Epithelial cell of prostate (primary cell): Measurements from ENCODE around the gene MYBPH.

ENCODE experiments used
- DNase-seq: peaks from one replicate; pipeline ENCODE4 v3.0.0-alpha.2; 2011; ENCODE audit warnings: low read depth, low spot score
- H3K27ac ChIP-seq: fragments of 450-650 bp; 2 replicates; pipeline ENCODE4 v1.5.1; 2017; ENCODE audit warnings: mild to moderate bottlenecking

Gene MYBPH

GRCh38 chr1:203120325-203121153 lies 55.1 kb downstream of the MYBPH start:
- H3K27ac ChIP-seq = no peak overlapping the region
- DNase-seq = no peak
